Measurements from ENCODE around the gene CEP83.

The CEP83 gene

DNA sequence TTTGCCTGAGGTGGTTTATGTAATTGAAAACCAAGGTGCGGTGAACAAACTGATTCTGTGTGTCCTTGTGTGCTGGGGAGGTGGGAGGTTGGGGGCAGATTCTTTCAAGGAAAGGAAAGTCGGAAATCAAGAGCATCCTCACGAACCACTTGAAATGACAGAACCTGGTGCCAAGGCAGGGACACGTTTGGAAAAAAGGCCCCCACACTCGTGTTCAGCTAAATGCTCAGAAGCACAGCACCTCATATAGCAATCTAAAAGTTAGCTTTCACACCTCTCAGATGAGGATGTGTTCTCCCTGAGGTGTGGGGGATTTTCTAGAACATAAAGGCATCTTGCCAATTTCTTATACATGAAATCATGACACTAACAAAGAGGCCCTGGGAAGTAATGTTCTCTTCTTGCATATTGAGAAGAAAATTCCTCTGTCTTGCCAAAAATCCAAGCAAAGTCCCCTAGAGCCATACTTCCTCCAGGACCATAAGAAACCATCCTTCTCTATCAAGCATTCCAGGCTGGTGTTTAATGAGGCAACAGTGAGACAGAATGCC, 191.7 kb downstream of the CEP83 start:
- no peak for TF ChIP-seq EZH2 (IDR thresholded peaks at IDR 0.05; ENCODE audit: borderline replicate concordance, low read depth, low read length, severe bottlenecking)
- TF ChIP-seq, protein P1, sequence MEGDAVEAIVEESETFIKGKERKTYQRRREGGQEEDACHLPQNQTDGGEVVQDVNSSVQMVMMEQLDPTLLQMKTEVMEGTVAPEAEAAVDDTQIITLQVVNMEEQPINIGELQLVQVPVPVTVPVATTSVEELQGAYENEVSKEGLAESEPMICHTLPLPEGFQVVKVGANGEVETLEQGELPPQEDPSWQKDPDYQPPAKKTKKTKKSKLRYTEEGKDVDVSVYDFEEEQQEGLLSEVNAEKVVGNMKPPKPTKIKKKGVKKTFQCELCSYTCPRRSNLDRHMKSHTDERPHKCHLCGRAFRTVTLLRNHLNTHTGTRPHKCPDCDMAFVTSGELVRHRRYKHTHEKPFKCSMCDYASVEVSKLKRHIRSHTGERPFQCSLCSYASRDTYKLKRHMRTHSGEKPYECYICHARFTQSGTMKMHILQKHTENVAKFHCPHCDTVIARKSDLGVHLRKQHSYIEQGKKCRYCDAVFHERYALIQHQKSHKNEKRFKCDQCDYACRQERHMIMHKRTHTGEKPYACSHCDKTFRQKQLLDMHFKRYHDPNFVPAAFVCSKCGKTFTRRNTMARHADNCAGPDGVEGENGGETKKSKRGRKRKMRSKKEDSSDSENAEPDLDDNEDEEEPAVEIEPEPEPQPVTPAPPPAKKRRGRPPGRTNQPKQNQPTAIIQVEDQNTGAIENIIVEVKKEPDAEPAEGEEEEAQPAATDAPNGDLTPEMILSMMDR (IDR thresholded peaks at IDR 0.05; ENCODE audit: borderline replicate concordance, extremely low read depth, low read length, poor library complexity, severe bottlenecking), result no peak
- no peak overlapping the region for H3K4me3 ChIP-seq (ENCODE audit: low read depth in 1 of 2, low read length in 2 of 2)
- H3K27ac ChIP-seq (ENCODE audit: low read length), result no peak overlapping the region
- DNase-seq (no peak), ATAC-seq (ENCODE audit: insufficient read depth, low read depth) (no peak)
- H3K9ac ChIP-seq (ENCODE audit: low read depth, low read length), result no peak overlapping the region
- H4K20me1 ChIP-seq (ENCODE audit: insufficient read depth, low read length), result no peaks in the 10 kb centered on the region
- no peak overlapping the region for H3K4me2 ChIP-seq (ENCODE audit: insufficient read depth, low read length)
- no peaks in the 10 kb centered on the region for H3K27me3 ChIP-seq (ENCODE audit: insufficient read depth, low read length, poor library complexity)
- H3K79me2 ChIP-seq (ENCODE audit: insufficient read depth, low read length), result no peaks in the 10 kb centered on the region
- peaks cover 14% of the 10 kb centered on the region for H3K4me1 ChIP-seq (ENCODE audit: insufficient read depth, low read length)
- no peak overlapping the region for H2AFZ ChIP-seq (ENCODE audit: low read depth, low read length)
- no peaks in the 10 kb centered on the region for H3K9me3 ChIP-seq (ENCODE audit: insufficient read depth, low read length, severe bottlenecking)
- no peaks in the 10 kb centered on the region for H3K36me3 ChIP-seq (ENCODE audit: insufficient read depth, low read length)

DNA sequence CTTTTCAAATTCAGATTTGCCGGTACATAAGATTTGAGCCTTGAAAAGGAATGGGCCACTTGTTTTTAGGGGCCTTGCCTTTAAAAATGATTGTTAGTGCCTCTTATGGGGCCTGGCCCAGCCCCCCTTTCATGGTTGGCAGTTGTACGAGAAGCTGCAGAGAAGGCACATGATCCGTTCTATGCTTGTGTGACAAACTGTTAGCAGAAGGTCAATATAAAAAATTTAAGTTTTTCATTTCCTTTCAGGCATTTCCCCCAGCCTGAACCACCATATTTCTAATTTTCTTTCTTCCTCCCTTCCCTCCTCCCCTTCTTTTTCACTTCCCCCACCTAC, 192.2 kb downstream of the CEP83 start:
- DNase-seq, result no peak
- Histone ChIP-seq H2AFZ (ENCODE audit: low read depth, low read length) (no peak overlapping the region), H3K36me3 (ENCODE audit: insufficient read depth, low read length) (no peaks in the 10 kb centered on the region), H3K9ac (ENCODE audit: low read depth, low read length) (no peak overlapping the region), H4K20me1 (ENCODE audit: insufficient read depth, low read length) (no peaks in the 10 kb centered on the region), H3K27ac (ENCODE audit: low read length) (no peak overlapping the region), H3K9me3 (ENCODE audit: insufficient read depth, low read length, severe bottlenecking) (no peaks in the 10 kb centered on the region), H3K4me1 (ENCODE audit: insufficient read depth, low read length) (peaks cover 18% of the 10 kb centered on the region), H3K27me3 (ENCODE audit: insufficient read depth, low read length, poor library complexity) (no peaks in the 10 kb centered on the region), H3K79me2 (ENCODE audit: insufficient read depth, low read length) (no peaks in the 10 kb centered on the region), H3K4me3 (ENCODE audit: low read depth in 1 of 2, low read length in 2 of 2) (no peak overlapping the region), H3K4me2 (ENCODE audit: insufficient read depth, low read length) (no peak overlapping the region)
- TF ChIP-seq, protein P1 (IDR thresholded peaks at IDR 0.05; ENCODE audit: borderline replicate concordance, extremely low read depth, low read length, poor library complexity, severe bottlenecking), result no peak
- TF ChIP-seq EZH2 (IDR thresholded peaks at IDR 0.05; ENCODE audit: borderline replicate concordance, low read depth, low read length, severe bottlenecking), result no peak
- no peak for ATAC-seq (ENCODE audit: insufficient read depth, low read depth)

DNA sequence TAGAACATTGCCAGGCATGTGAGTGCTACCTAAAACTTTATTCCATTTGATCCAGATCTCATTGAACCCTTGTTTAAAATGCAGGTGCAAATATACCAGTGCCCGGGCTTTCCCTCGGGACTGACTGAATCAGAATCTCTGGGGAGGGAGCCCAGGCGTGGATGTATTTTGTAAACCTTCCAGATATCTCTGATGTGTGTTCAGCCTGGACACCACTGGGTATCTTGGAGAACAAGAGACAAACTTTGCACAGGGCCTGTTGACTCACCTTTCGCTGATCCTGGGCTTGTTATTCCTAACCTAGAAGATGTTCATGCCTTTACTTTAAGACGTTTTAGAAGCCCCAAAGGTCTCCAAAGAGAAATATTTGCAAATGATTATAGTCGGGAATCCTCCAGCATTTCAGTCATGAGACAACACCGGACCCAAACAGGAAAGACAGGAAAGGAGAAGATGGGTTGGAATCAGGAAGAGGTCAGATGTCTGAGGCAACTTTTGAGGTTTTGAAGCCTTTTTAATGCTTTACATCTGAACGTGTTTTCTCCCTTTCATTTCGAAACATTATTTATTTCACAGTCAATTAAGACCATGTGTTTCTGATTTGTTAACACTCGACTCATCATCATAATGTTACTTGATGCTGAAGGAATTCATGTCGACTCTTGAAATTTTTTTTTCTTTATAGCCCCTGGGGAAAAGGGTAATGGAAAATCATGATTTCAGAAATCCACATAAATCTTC, 192.7 kb downstream of the CEP83 start:
- H3K27ac ChIP-seq (ENCODE audit: low read length), result no peak overlapping the region
- H3K79me2 ChIP-seq (ENCODE audit: insufficient read depth, low read length), result no peaks in the 10 kb centered on the region
- DNase-seq, result no peak
- H3K36me3 ChIP-seq (ENCODE audit: insufficient read depth, low read length), result no peaks in the 10 kb centered on the region
- H3K4me2 ChIP-seq (ENCODE audit: insufficient read depth, low read length), result no peak overlapping the region
- H3K27me3 ChIP-seq (ENCODE audit: insufficient read depth, low read length, poor library complexity), result no peaks in the 10 kb centered on the region
- H3K4me3 ChIP-seq (ENCODE audit: low read depth in 1 of 2, low read length in 2 of 2), result no peak overlapping the region
- TF ChIP-seq, protein P1 (IDR thresholded peaks at IDR 0.05; ENCODE audit: borderline replicate concordance, extremely low read depth, low read length, poor library complexity, severe bottlenecking), result no peak
- no peak for TF ChIP-seq EZH2 (IDR thresholded peaks at IDR 0.05; ENCODE audit: borderline replicate concordance, low read depth, low read length, severe bottlenecking)
- no peaks in the 10 kb centered on the region for H3K9me3 ChIP-seq (ENCODE audit: insufficient read depth, low read length, severe bottlenecking)
- no peak overlapping the region for H3K9ac ChIP-seq (ENCODE audit: low read depth, low read length)
- no peak overlapping the region for H2AFZ ChIP-seq (ENCODE audit: low read depth, low read length)
- H4K20me1 ChIP-seq (ENCODE audit: insufficient read depth, low read length), result no peaks in the 10 kb centered on the region
- peaks cover 23% of the 10 kb centered on the region for H3K4me1 ChIP-seq (ENCODE audit: insufficient read depth, low read length)
- ATAC-seq (ENCODE audit: insufficient read depth, low read depth), result no peak

Data from DND-41 (cell line).